SH-SY5Y (cell line): Measurements from ENCODE around the gene CAPSL.

Experiments used
- GATA2 ChIP-seq: IDR thresholded peaks from 2 replicates; pipeline ENCODE4 v1.6.1; 2011; ENCODE audit warnings: mild to moderate bottlenecking, low read depth, low read length
- GATA3 ChIP-seq: IDR thresholded peaks from 2 replicates; pipeline ENCODE4 v1.6.1; 2011; ENCODE audit warnings: low read depth, mild to moderate bottlenecking, low read length, moderate library complexity

- TF ChIP-seq GATA3 (no peak), GATA2 (no peak)
Observed at GRCh38 chr5:35900972-35901695, 37.3 kb downstream of the CAPSL start.
